Stomach (tissue), 9 donors: ENCODE results near the gene MRPS30. TPM values are rescaled to one million over a fixed set of nuclear protein-coding genes. Genes with fewer than 3 reads are reported as not detected.
"Not testable (repeated sequence)": the region's sequence is repeated elsewhere in the genome, so short reads cannot be mapped to it uniquely, and the experiment has no call there.

Source experiments
- DNase-seq, 2 donors: peaks; one replicate each; pipeline versions ENCODE4 v3.0.0 to v3.0.0-alpha.2; 2013 to 2019
- H3K27ac ChIP-seq, 5 donors: fragments of 200-600 bp in 4 of 5; sonication (generic) in 4 of 5; one replicate each; pipeline ENCODE4 v1.5.1; 2013 to 2019; ENCODE audit warnings: mild to moderate bottlenecking in 1 of 5, moderate library complexity in 1 of 5
- H3K27me3 ChIP-seq, 3 donors: fragments of 200-600 bp; sonication (generic); one replicate each; pipeline ENCODE4 v1.5.1; 2017 to 2019; ENCODE audit warnings: mixed run types in 1 of 3
- H3K36me3 ChIP-seq, 4 donors: fragments of 200-600 bp; sonication (generic); 1 replicate in 3 of 4; 2 replicates in 1 of 4; pipeline ENCODE4 v1.5.1; 2016 to 2019
- H3K4me1 ChIP-seq, 4 donors: fragments of 200-600 bp; sonication (generic); one replicate each; pipeline ENCODE4 v1.5.1; 2016 to 2019
- H3K4me3 ChIP-seq, 4 donors: fragments of 200-600 bp; sonication (generic) in 3 of 4; one replicate each; pipeline ENCODE4 v1.5.1; 2016 to 2019; ENCODE audit warnings: mild to moderate bottlenecking in 1 of 4
- H3K9me3 ChIP-seq, 4 donors: fragments of 200-600 bp; sonication (generic); one replicate each; pipeline ENCODE4 v1.5.1; 2016 to 2019
- CTCF ChIP-seq, 7 experiments: fragments of 450-650 bp in 4 of 7; fragments of 200-600 bp in 3 of 7; sonication (generic) in 3 of 7; IDR thresholded peaks; one replicate each; pipeline ENCODE4 v1.5.1; 2016 to 2019; ENCODE audit warnings: antibody characterized with exemption in 7 of 7, control low read depth in 2 of 7, mild to moderate bottlenecking in 1 of 7
- EP300 ChIP-seq: sonication (generic); formaldehyde crosslinking; IDR thresholded peaks from one replicate; pipeline ENCODE4 v1.6.1; 2017; ENCODE audit warnings: antibody characterized with exemption
- POLR2A ChIP-seq, 4 donors: fragments of 450-650 bp; IDR thresholded peaks; one replicate each; pipeline ENCODE4 v1.6.1; 2016; ENCODE audit warnings: antibody characterized with exemption in 4 of 4, control low read depth in 2 of 4, mild to moderate bottlenecking in 1 of 4, moderate library complexity in 1 of 4
- POLR2AphosphoS5 ChIP-seq, 3 donors: sonication (generic); formaldehyde crosslinking; IDR thresholded peaks; one replicate each; pipeline ENCODE4 v1.6.1; 2016; ENCODE audit warnings: antibody characterized with exemption in 3 of 3
- WGBS, 5 donors: extraction: QIAGEN DNeasy Blood & Tissue Kit in 3 of 5; methylation state at CpG; one replicate each; pipeline versions ENCODE4 v1.1.5 to v1.1.7; 2013 to 2018; 5-methylcytosine and 5-hydroxymethylcytosine counted together
- intact Hi-C: fragments of 100-400 bp; cut with DNase I; formaldehyde crosslinking; loops from one replicate; pipeline ENCODE4 v1.15.1; 2023; ENCODE audit warnings: low total_unique reads
- polyA plus RNA-seq, 3 donors: library from polyadenylated mRNA; stranded (reverse); fragments of 200-250 nt; gene quantifications; one replicate each; pipeline ENCODE4 v1.2.3, GENCODE V29; 2013
- total RNA-seq, 5 donors: library from RNA; depleted of rRNA; stranded (reverse); fragments of >200 nt; gene quantifications; one replicate each; pipeline versions ENCODE4 v1.1.0 to v1.2.3, GENCODE V29; 2014 to 2016
- donor health status: healthy with polysubstance abuse.
- donor health status: Bipolar disorder and iron deficiency.
- donor health status: healthy.

The MRPS30 gene
- total and polyA plus RNA-seq, 8 donors: 9.3 to 91.5 (median 31.2) TPM

GRCh38 chr5:44783634-44784315, 25.0 kb upstream of the MRPS30 start:
- H3K27me3 ChIP-seq: no peaks in the 10 kb centered on the region
- no peak overlapping the region for H3K4me3 ChIP-seq
- H3K27ac ChIP-seq: no peak overlapping the region
- no peak for DNase-seq
- H3K9me3 ChIP-seq: peaks cover 0 to 15% (median 0%) of the 10 kb centered on the region in 4 donors
- 88 to 94% (median 92%) methylated on average over 4 of the region's 4 CpGs for WGBS, 5 donors
- TF ChIP-seq POLR2A (IDR thresholded peaks at IDR 0.05) (no peak), POLR2AphosphoS5 (IDR thresholded peaks at IDR 0.05) (no peak), CTCF (IDR thresholded peaks at IDR 0.05) (no peak), EP300 (no peak)
- intact Hi-C loops: no loop called here
- no peaks in the 10 kb centered on the region for H3K4me1 ChIP-seq
- no peaks in the 10 kb centered on the region for H3K36me3 ChIP-seq

- WGBS, 5 donors: 71 to 92% (median 84%) methylated on average over 3 of the region's 3 CpGs
- H3K9me3 ChIP-seq: peaks cover 0 to 30% (median 5%) of the 10 kb centered on the region in 4 donors
- H3K4me1 ChIP-seq: no peaks in the 10 kb centered on the region
- H3K4me3 ChIP-seq: no peak overlapping the region
- DNase-seq: no peak
- H3K27ac ChIP-seq: no peak overlapping the region
- H3K27me3 ChIP-seq: no peaks in the 10 kb centered on the region
- no peaks in the 10 kb centered on the region for H3K36me3 ChIP-seq
- intact Hi-C loops: no loop called here
- TF ChIP-seq CTCF (IDR thresholded peaks at IDR 0.05) (no peak), POLR2A (IDR thresholded peaks at IDR 0.05) (no peak), POLR2AphosphoS5 (IDR thresholded peaks at IDR 0.05) (no peak), EP300 (no peak)
These were observed 21.0 kb upstream of the MRPS30 start for GRCh38 chr5:44787731-44788130.

GRCh38 chr5:44789372-44789995, 19.3 kb upstream of the MRPS30 start:
- intact Hi-C loops, DNase-seq, H3K4me3 ChIP-seq, H3K27me3 ChIP-seq, H3K27ac ChIP-seq, H3K4me1 ChIP-seq: not testable (repeated sequence)
- 84 to 86% (median 84%) methylated on average over 11 of the region's 11 CpGs for WGBS, 5 donors
- peaks cover 0 to 11% (median 2%) of the 10 kb centered on the region in 4 donors for H3K36me3 ChIP-seq
- peaks cover 0 to 46% (median 18%) of the 10 kb centered on the region in 4 donors for H3K9me3 ChIP-seq

- peaks cover 0 to 61% (median 24%) of the 10 kb centered on the region in 4 donors for H3K9me3 ChIP-seq
- H3K4me1 ChIP-seq, H3K4me3 ChIP-seq, H3K27ac ChIP-seq, H3K27me3 ChIP-seq, DNase-seq, intact Hi-C loops: not testable (repeated sequence)
- peaks cover 0 to 11% (median 2%) of the 10 kb centered on the region in 4 donors for H3K36me3 ChIP-seq
- 89 to 94% (median 93%) methylated on average over 8 of the region's 8 CpGs for WGBS, 5 donors
These were observed 16.6 kb upstream of the MRPS30 start for GRCh38 chr5:44792031-44792673.

DNA sequence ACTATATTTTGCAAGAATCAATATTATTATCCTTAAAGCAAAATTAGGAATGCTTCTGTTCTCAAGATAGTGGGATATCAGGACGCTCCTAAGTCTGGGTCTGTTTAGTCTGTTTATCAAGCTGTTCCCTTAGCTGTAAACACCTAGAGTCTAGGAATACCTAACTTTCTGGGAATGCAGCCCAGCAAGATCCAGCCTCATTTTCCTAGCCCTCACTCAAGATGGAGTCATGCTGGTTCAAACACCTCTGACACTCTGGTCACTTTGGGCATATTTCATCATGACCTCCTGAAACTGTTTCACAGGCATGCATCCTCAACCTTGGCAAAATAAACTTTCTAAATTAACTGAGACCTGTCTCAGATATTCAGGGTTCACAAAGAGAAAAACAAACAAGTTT, 14.4 kb upstream of the MRPS30 start:
- Histone ChIP-seq H3K27ac (no peak overlapping the region), H3K4me3 (no peak overlapping the region), H3K27me3 (no peaks in the 10 kb centered on the region), H3K36me3 (peaks cover 0 to 11% (median 2%) of the 10 kb centered on the region in 4 donors), H3K9me3 (peaks cover 0 to 50% (median 24%) of the 10 kb centered on the region in 4 donors), H3K4me1 (no peaks in the 10 kb centered on the region)
- TF ChIP-seq EP300 (no peak), POLR2AphosphoS5 (IDR thresholded peaks at IDR 0.05) (no peak), CTCF (IDR thresholded peaks at IDR 0.05) (no peak), POLR2A (IDR thresholded peaks at IDR 0.05) (no peak)
- DNase-seq: no peak
- intact Hi-C loops: no loop called here
- 86 to 98% (median 94%) methylated on average over 1 of the region's 1 CpG for WGBS, 5 donors
